GM12891 (cell line): ENCODE measurements around the gene MS4A7.

Experiments
- PAX5 ChIP-seq: IDR thresholded peaks from 2 replicates; pipeline ENCODE4 v1.6.1; 2011; ENCODE audit warnings: low read length, moderate library complexity, mild to moderate bottlenecking; ENCODE audit not compliant: insufficient read depth, severe bottlenecking
- POLR2A ChIP-seq: IDR thresholded peaks from 2 replicates; pipeline ENCODE4 v1.6.1; 2011; ENCODE audit warnings: low read depth, low read length, control low read depth
- POLR2AphosphoS5 ChIP-seq: IDR thresholded peaks from 2 replicates; pipeline ENCODE4 v1.6.1; 2011; ENCODE audit warnings: low read depth, low read length, control low read depth
- POU2F2 ChIP-seq: IDR thresholded peaks from 2 replicates; pipeline ENCODE4 v1.6.1; 2011; ENCODE audit warnings: low read depth, mild to moderate bottlenecking, control low read depth, low read length, moderate library complexity
- SPI1 ChIP-seq: IDR thresholded peaks from 2 replicates; pipeline ENCODE4 v1.6.1; 2011; ENCODE audit warnings: low read depth, low read length, control low read depth
- TAF1 ChIP-seq: IDR thresholded peaks from 2 replicates; pipeline ENCODE4 v1.6.1; 2011; ENCODE audit warnings: low read depth, low read length, control low read depth

GRCh38 chr11:60433401-60433800 lies 55.1 kb downstream of the MS4A7 start:
- TF ChIP-seq POLR2A (no peak), TAF1 (no peak), PAX5 (no peak), POLR2AphosphoS5 (no peak), SPI1 (no peak), POU2F2 (no peak)
